Left cardiac atrium (tissue), 4 donors: Measurements from ENCODE around the gene COL18A1. TPM values are rescaled to one million over a fixed set of nuclear protein-coding genes. Genes with fewer than 3 reads are reported as not detected.
"Not testable (repeated sequence)": the region's sequence is repeated elsewhere in the genome, so short reads cannot be mapped to it uniquely, and the experiment has no call there.

Experiments
- ATAC-seq, 2 donors: fragments of 200-7000 bp; cut with Tn5 transposase; one replicate each; pipeline ENCODE4 v1.9.1; 2020; ENCODE audit warnings: mild to moderate bottlenecking in 2 of 2, moderate library complexity in 2 of 2
- DNase-seq: peaks from one replicate; pipeline ENCODE4 v3.0.0-alpha.2; 2020
- intact Hi-C, 2 donors: fragments of 100-400 bp; cut with DNase I; formaldehyde crosslinking; loops; one replicate each; pipeline versions ENCODE4 v1.14.1 to v1.15.1; 2022 to 2023
- total RNA-seq, 2 donors: library from RNA; stranded (reverse); fragmentation: NEBNext Ultra II Directional; extraction: Animal tissue kit (Norgen Biotek cat#: 25700); gene quantifications; one replicate each; pipeline ENCODE4 v1.2.1, GENCODE V29; 2021
- donor health status: DM: no; HTN: yes; CAD: no.
- donor health status: DM: no; HTN: yes; CAD: no; lungs with severe emphysema.
- donor health status: DM: yes; HTN: yes; CAD: no.
- donor health status: Dilated cardiomyopathy.

The COL18A1 gene
- total RNA-seq, 2 donors from 2014 or later, result 53.4 to 104 TPM

DNA sequence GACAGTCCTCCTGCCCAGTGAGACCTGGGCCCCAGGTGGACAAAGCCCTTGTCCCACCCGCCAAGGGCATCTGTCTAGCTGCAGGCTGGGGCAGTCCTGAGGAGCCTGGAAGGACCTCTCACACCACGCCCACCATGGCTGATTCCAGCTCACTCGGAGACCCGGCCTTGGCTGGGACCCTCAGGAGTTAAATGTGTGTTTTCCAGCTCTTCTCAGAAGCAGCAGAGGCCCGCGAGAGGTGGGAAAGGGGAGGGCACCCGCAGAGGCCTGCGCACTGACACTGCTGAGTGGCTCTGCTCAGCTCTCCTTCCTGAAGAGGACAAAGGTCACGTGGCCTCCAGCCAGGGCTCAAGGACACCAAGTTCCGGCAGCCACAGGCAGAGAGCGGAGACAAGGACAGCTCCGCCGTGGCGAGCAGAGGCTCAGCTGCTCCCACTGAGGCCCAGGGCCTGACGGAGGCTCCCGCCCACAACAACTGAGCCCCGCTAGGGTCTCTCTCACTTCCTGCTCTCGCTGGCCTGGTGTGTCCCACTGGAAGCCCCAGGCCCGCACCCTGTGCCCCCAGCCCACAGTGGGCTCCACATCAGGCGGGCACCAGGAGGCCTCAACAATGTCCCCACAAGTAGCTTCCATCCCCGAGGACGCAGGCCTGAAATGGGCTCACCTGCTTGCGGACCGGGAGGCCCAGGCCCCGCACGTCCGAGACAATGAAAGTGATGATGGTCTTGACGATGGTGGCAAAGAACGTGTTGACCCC is 120.4 kb downstream of the COL18A1 start:
- peak; percentile 77 to 90 for ATAC-seq
- intact Hi-C loops, result no loop called here

DNA sequence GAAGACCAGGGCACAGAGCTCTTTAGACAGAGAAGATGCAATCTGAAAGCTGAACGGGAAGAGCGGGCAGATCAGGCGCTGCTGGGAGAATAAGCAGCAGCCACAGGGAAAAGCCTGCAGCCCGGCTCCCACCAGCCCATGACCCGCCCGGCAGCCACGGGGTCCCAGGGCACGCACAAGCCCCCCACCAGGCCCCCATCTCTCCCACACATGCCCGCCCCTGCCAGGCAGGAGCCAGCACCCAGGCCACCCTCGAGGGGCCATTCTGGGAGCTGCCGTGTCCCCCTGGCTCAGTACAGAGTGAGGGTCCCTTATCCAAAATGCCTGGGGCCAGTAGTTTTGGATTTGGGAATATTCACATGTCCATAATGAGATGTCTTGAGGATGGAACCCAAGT is 120.9 kb downstream of the COL18A1 start:
- peak; percentile 11 for DNase-seq
- intact Hi-C loops, result no loop called here
- ATAC-seq, result no peak

More for the DNA sequence above, 120.4 kb downstream of the COL18A1 start:
- peak; percentile 61 for DNase-seq

DNA sequence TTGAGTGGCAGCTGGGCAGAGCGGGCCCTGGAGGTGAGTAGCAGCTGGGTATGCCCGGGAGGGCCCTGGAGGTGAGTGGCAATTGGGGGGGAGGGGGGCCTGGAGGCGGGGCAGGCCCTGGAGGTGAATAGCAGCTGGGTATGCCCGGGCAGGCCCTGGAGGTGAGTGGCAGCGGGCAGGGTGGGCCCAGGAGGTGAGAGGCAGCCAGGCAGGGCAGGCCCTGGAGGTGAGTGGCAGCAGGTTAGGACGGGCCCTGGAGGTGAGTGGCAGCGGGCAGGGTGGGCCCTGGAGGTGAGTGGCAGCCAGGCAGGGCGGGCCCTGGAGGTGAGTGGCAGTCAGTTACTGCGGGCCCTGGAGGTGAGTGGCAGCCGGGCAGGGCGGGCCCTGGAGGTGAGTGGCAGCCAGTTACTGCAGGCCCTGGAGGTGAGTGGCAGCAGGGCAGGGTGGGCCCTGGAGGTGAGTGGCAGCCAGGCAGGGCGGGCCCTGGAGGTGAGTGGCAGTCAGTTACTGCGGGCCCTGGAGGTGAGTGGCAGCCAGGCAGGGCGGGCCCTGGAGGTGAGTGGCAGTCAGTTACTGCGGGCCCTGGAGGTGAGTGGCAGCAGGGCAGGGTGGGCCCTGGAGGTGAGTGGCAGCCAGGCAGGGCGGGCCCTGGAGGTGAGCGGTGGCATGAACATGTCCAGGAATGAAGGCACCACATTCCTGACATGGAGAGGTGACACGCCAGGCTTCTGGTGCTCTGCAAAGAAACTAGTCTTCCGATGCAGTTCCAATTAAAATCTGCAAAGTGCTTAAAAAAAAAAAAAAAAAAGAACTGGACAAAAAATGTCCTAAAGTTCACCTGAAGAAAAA is 122.4 kb downstream of the COL18A1 start:
- peak; percentile 16 for DNase-seq
- intact Hi-C loops, ATAC-seq: not testable (repeated sequence)

DNA sequence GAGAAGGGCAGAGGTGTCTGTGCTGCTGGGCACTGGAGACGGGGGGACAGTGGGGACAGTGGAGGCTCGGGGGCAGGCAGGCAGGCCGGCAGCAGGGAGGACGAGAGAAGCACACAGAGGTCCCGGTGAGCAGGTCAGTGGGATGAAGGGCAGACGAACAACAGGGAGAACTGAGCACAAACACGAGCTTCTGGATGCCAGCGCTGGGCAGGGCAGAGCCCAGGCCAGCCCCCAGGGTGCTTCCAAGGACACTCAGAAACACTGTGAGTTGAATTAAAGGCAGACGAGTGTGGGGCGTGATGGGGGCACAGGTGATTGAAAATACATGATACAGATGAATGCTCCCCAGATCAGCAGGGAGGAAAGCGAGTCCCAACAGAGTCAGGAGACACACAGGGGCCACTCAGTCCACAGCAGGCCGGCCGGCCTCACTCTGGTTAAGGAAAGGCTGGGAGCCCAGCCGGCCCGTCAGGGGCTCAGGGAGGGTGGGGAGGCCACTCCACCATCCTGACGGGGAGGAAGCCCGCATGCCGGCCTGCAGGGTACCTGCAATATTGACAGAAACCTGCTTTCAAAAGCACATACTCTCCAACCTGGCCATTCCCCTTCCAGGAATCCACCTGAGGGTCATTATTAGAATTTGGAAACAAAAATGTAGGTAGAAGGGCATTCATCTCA is 123.2 kb downstream of the COL18A1 start:
- intact Hi-C loops, result no loop called here
- DNase-seq (peak; percentile 9), ATAC-seq (no peak)

DNA sequence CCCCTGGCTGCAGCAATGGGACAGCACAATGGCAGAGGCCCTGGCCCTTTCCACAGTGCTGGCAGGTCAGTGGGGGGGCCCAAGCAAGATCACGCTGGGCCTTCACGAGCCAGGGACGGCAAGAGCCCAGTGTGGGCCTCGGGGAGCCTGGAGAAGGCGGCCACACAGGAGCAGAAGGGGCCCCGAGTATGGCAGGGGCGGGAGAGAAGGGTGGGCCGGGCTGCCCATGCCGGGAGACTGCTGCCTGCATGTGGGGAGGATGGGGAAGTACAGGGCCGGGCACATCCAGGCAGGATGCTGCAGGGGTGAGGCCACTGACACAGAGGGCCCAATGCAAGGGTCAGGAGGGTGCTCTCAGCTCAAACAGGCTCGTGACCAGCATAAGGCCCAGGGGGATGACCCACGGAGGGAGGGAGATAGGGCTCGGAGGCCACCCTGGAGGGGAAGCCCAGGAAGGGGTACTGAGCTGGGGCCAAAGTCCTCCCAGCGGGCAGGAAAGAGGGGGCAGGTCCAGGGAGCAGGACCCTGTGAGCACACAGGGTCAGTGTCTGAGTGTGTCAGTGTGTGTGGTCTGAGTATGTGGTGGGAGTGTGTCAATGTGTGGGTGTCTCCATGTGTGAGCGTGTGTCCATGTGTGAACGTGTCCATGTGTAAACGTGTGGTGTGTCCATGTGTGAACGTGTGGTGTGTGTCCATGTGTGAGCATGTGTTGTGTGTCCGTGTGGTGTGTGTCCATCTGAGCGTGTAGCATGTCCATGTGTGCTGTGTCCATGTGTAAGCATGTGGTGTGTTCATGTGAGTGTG is 124.2 kb downstream of the COL18A1 start:
- no peak for ATAC-seq
- intact Hi-C loops, result no loop called here
- peak; percentile 18 for DNase-seq

DNA sequence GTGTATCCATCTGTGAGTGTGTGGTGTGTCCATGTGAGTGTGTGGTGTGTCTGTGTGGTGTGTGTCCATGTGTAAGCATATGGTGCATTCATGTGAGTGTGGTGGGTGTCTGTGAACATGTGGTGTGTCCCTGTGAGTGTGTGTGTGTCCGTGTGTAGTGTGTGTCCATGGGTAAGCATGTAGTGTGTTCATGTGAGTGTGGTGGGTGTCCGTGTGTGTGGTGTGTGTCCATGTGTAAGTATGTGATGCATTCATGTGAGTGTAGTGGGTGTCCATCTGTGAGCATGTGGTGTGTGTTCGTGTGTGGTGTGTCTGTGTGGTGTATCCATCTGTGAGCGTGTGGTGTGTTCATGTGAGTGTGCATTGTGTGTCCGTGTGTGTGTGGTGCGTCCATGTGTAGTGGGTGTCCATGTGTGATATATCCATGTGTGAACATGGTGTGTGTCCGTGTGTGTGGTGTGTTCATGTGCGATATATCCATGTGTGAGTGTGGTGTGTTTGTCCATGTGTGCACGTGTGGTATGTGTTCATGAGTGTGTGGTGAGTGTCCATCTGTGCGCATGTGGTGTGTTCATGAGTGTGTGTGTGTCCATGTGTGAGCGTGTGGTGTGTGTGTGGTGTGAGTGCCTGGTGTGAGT is 124.9 kb downstream of the COL18A1 start:
- ATAC-seq (no peak), DNase-seq (peak; percentile 4)
- intact Hi-C loops, result no loop called here

DNA sequence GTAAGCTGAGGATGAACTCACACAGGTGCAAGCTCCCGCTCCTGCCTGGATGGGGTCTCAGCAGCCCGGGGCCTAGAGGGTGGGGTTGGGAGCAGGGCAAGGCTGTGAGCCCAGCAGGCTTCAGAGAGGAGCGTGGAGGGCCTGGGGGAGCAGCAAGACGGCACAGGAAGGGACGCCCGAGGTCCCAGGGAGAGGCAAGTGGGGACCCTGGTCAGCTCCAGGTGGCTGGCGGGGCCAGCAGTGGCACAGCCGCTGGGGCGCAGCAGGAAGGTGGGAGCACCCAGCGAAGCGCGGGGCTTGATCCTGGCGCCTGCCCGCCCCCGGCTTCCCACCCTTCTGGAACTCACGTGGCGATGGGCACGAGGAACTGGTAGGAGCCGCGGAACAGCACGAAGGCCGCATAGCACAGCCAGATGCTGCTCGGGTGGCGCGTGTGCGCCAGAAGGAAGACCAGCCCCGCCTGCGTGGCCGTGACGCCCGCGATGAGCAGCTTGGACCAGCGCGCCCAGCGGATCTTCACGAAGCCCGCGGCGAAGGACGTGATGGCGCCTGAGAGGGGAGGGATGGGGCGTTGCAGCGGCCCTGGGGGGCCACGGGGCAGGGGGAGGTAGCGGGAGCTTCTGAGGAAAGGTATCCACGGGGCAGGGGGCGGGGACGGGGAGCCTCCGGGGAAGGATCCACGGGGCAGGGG is 125.6 kb downstream of the COL18A1 start:
- ATAC-seq (no peak), DNase-seq (peak; percentile 14)
- intact Hi-C loops, result no loop called here

DNA sequence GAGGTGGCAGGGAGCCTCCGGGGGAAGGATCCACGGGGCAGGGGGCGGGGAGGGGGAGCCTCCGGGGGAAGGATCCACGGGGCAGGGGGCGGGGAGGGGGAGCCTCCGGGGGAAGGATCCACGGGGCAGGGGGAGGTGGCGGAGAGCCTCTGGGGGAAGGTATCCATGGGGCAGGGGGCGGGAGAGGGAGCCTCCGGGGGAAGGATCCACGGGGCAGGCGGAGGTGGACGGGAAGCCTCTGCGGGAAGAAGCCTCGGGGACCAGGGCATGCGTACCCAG is 126.1 kb downstream of the COL18A1 start:
- intact Hi-C loops, ATAC-seq: not testable (repeated sequence)
- DNase-seq, result peak; percentile 7

DNA sequence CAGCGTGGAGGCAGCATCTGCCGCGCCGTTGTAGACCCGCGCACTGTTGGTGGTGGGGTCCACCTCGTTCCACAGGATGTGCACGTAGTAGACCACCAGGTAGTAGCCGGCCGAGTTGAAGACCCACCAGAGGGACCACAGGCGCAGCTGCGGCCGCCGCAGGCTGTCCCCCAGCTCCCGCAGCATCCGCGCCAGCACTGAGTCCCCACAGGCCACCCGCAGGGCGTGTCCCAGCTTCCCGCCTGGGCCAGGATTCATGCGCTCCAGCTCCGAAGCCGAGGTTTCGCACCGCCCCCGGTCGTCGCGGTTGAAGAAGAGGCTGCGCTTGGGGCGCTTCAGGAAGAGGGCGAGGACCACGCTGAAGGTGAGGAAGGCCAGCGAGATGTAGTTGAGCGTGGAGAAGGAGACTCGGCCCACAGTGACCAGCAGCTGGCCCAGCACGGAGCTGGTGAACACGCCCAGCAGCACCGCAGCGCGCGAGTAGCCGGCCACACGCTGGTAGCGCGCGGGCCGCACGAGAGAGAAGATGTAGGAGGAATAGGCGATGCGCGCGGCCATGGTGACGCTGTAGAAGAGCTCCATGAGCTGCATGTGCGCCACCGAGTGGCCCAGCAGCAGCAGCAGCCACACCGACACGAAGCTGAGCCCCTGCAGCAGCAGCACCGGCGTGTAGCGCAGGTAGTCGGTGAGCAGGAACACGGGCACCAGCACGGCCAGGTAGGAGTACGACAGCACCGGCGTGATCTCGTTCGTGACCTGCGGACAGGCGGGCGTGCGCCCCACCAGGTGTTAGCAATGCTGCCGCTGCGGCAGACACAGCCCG is 126.6 kb downstream of the COL18A1 start:
- intact Hi-C loops, result no loop called here
- DNase-seq (peak; percentile 22), ATAC-seq (no peak)

DNA sequence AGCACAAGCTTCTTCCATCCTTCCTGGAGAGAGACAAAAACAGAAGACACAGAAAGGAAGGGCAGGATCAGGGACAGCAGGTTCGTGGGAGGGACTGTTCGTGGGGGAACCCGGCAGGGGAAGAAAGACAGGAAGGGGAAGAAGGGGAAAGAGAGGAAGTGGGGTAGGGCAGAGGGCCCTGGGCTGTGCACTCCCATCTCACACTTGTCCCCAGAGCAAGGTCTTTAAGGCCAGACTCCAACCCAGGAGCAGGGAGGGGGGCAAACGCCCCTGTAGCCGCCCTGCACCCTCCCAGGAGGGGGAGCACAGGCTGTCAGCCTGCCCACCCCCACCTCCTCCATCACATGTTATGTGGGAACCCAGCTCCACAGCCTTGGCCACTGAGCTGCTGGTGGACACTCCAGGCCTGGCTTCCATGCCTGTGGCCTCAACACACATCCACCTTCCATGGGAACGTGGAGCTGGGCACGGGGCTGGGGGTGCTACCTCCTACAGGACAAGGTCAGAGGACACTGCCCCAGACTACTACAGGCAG is 127.9 kb downstream of the COL18A1 start:
- peak; percentile 20 for DNase-seq
- intact Hi-C loops, result no loop called here
- no peak for ATAC-seq

DNA sequence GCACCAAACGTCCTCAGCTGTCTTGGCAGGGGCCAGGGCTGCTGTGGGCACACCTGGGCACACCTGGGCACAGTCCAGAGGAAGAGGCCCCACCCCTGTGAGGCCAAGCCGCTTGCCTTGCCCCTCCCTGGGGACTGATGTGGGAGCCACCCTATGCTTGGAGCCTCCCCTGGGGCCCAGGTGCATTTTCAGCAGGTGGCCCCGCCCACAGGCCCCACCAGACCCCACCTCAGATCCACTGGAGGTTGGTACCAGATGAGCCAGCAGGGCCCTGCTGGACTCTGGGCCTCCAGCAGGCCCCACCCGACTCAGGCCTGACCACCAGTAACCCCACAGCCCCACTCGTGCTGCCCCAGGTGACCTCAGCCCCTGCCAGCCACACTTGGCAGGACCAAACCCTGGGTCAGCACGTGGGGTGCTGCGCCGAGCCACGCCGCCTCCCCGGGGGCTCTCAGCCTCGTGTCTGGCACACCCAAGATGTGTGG is 128.4 kb downstream of the COL18A1 start:
- DNase-seq (peak; percentile 27), ATAC-seq (peak in 1 of 2 donors; percentile 51)
- intact Hi-C loops, result no loop called here

DNA sequence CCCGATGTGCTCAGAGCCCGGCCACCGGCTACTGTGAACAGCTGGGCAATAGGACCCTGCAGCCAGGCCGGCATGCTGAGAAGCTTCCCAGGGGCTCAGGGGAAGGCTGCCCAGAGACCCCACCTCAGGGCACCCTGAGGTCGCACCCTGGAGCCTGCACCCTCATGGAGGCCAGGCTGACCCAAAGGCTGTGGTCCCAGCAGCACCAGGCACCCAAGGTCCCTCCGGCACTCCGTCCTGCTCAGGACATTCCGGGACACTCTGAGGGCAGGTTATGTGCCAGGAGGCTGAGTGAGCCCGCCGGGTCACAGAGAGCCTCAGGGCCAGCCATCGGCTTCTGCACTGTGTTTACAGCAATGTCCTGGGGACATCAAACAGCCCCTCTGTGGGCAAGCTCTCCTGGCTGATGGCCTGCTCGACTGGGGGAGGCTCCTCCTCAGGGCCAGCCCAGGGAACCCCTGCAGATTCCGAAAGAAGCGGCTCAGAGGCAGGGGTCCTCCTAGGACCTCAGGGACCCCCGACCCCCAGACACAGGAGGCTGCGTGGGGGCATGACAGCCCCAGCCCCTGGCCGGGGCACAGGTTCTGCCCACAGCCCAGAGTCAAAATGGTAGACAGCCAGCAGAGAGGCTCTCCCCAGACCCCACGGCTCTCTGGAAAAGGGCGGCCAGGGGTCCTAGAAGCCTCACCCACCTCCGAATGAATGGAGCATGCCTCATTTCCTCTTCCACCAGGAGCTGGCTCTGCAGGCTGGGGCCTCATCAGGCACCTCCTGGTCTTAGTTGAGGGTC is 129.1 kb downstream of the COL18A1 start:
- DNase-seq (no peak), ATAC-seq (peak; percentile 28 to 48)
- intact Hi-C loops, result no loop called here

DNA sequence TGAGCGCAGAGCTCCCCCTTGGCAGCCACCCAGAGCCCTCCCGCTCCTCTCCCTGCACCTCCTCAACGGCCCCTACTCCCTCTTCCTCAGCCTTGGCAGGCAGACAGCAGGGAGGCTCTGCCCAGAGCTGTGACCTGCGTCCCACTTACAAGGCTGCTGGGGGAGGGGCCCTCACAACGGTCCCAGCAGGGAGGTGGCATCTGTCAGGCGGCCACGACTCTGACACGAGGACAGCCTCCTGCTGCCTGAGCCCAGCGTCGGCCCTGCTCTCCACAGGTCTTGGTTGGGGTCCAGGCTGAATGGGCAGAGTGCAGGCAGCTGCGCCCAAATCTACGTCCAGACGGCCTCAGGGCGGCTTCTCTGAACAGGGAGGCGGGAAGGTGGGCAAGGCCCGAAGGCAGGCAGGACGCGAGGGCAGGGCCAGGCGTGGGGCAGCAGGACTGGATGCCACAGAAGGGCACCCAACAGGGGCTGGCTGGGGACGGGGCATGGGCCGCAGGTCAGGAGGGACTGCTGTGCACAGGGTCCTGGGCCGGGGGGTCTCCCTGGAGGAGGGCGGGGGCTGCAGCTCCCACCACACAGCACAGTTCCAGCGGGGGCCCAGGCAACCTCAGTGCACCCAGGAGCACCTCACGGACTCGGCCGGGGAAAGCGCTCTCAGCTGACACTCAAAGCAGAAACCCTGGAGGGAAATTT is 129.8 kb downstream of the COL18A1 start:
- DNase-seq (peak; percentile 61), ATAC-seq (peak; percentile 75 to 85)
- intact Hi-C loops, result no loop called here

DNA sequence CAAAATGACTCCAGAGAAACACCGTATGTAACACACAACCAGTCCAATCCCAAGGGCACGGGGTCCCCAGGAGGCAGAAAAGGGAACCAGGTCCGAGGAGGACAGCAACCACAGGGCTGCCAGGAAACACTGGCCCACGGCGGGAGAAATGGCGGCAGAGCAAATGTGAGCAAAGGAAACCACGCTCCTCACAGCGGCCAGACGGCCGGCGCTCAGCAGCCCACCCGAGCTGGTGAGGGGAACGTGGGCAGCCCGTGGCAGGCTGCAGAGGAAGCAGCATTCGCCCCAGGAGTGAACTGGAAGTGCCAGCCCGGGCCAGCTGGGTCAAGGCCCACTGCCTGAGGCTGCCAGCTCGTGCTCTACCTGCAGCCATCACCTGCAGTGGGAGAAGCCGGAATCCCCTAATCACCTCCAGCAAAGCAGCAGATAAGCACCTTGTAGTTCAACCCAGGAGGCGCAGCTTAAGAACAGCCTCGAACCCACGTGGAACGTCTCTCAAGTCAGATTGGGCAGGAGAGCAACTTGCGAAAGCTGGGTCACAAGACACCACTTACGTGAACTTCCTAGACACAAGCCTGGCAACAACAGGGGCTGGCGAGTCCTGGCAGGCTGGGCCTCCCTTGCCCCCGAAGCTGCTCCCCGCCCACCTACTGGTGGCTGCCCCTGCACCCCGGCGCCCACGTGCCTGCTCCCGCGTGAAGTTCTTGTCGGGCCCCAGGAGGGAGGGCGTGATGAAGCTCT is 130.5 kb downstream of the COL18A1 start:
- DNase-seq (peak; percentile 35), ATAC-seq (no peak)
- intact Hi-C loops, result no loop called here
